NB4 (cell line): Measurements from ENCODE around the gene CTTNBP2NL.
A peak's percentile ranks its signal among the peaks of the same experiment; 100 is the strongest.

Source experiments
- DNase-seq: peaks from one replicate; pipeline ENCODE4 v3.0.0; 2010; ENCODE audit warnings: low read depth
- H3K4me3 ChIP-seq: one replicate; pipeline ENCODE4 v1.5.1; 2011; ENCODE audit warnings: mild to moderate bottlenecking, low read depth, low read length, moderate library complexity
- CTCF ChIP-seq: IDR thresholded peaks from one replicate; pipeline ENCODE4 v1.5.1; 2012; ENCODE audit warnings: low read depth, low read length
- MYC ChIP-seq: IDR thresholded peaks from 2 replicates; pipeline ENCODE4 v1.6.1; 2011; ENCODE audit warnings: low read depth, low read length
- POLR2A ChIP-seq: IDR thresholded peaks from 2 replicates; pipeline ENCODE4 v1.6.1; 2011; ENCODE audit warnings: mild to moderate bottlenecking; ENCODE audit not compliant: insufficient read length; ENCODE audit errors: extremely low read depth
- TF ChIP-seq, protein P1 (sequence below): IDR thresholded peaks from 2 replicates; pipeline ENCODE4 v1.6.1; 2011; ENCODE audit warnings: low read depth, low read length

Gene CTTNBP2NL, protein sequence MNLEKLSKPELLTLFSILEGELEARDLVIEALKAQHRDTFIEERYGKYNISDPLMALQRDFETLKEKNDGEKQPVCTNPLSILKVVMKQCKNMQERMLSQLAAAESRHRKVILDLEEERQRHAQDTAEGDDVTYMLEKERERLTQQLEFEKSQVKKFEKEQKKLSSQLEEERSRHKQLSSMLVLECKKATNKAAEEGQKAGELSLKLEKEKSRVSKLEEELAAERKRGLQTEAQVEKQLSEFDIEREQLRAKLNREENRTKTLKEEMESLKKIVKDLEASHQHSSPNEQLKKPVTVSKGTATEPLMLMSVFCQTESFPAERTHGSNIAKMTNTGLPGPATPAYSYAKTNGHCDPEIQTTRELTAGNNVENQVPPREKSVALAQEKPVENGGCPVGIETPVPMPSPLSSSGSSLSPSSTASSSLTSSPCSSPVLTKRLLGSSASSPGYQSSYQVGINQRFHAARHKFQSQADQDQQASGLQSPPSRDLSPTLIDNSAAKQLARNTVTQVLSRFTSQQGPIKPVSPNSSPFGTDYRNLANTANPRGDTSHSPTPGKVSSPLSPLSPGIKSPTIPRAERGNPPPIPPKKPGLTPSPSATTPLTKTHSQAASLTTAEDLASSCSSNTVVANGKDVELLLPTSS

GRCh38 chr1:112395821-112396652, at the start of gene CTTNBP2NL:
Gene CTTNBP2NL (plus strand): TSS chr1:112396214. CDS start chr1:112416166, 19,952 bp downstream.
- peak within 1 kb of the TSS; percentile 69 for H3K4me3 ChIP-seq
- TF ChIP-seq POLR2A (no peak), MYC (no peak), CTCF (no peak)
- TF ChIP-seq, protein P1, sequence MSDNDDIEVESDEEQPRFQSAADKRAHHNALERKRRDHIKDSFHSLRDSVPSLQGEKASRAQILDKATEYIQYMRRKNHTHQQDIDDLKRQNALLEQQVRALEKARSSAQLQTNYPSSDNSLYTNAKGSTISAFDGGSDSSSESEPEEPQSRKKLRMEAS: no peak
- DNase-seq: peak; percentile 77

GRCh38 chr1:112346801-112347350, 49.1 kb upstream of the CTTNBP2NL start:
- DNase-seq: no peak
- no peak overlapping the region for H3K4me3 ChIP-seq
- TF ChIP-seq MYC: no peak
- TF ChIP-seq POLR2A: no peak
- TF ChIP-seq, protein P1: no peak
- no peak for TF ChIP-seq CTCF

GRCh38 chr1:112356765-112357164, 39.2 kb upstream of the CTTNBP2NL start:
- TF ChIP-seq POLR2A: no peak
- no peak for TF ChIP-seq MYC
- no peak overlapping the region for H3K4me3 ChIP-seq
- DNase-seq: no peak

DNA sequence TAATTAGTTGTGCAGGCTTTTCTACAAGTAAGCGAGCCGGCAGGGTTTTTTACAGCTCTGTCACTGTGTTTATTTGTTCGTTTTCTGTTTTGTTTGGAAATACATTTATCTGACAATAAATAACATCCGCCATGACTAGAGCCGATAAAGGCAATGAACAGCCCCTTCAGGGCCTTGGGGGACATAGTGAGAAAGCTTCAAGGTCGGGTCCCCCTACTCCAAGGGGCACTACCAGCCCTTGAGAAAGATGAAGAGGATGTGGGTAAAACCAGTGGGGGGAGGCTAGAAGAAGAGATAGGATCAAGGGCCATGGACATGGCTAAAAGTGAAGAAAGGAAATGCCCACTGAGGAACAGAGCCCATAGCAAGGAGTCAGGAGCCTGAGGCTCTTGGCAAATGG, 38.5 kb upstream of the CTTNBP2NL start:
- no peak overlapping the region for H3K4me3 ChIP-seq
- TF ChIP-seq POLR2A (no peak), CTCF (no peak), MYC (no peak)
- TF ChIP-seq, protein P1: no peak
- DNase-seq: no peak

- DNase-seq: no peak
- no peak overlapping the region for H3K4me3 ChIP-seq
- no peak for TF ChIP-seq MYC
- TF ChIP-seq CTCF: no peak
- no peak for TF ChIP-seq POLR2A
- TF ChIP-seq, protein P1: no peak
Observed at GRCh38 chr1:112358061-112358770, 37.8 kb upstream of the CTTNBP2NL start.
